ENCODE results near the gene FNBP1. TPM values are rescaled to one million over a fixed set of nuclear protein-coding genes. Genes with fewer than 3 reads are reported as not detected.
A peak's percentile ranks its signal among the peaks of the same experiment; 100 is the strongest.
"Not testable (repeated sequence)": the region's sequence is repeated elsewhere in the genome, so short reads cannot be mapped to it uniquely, and the experiment has no call there.

FNBP1 gene
- total and polyA plus RNA-seq, 2 experiments from 2014 or later, result 19.5 to 21.0 TPM

DNA sequence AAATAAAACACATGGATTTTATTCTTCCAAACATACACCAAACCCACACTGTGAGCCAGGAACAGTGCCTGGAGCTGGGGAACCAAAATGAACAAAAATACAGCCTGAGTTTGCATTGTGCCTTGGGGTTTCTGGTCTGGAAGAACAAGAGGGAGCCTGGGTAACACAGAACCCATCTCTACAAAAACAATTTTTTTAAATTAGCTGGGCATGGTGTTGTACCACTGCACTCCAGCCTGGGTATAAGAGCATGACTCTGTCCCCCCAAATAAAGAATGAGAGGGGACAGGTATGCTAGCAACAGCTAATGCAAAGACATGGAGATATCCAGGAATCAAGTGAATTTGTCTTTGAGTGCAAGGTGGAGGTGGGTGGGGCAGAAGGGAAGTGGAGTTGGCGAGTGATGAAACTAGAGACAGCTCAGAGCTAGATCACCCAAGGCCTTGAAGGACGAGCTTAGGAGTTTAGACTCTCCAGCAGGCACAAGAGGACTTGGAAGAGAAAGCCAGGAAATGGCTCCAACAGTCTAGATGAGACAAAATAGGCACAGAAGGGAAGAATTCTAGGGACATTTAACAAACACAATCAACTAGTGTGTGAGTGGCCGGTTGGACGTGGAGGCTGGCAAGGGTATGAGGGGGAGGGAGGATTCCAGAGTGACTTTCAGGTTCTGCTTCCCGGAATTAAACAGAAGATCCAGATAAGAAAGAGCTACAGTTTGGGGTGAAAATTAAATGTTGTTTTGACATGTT, 47.4 kb downstream of the FNBP1 start:
- Histone ChIP-seq H3K27ac (peak overlapping the region; percentile 54), H3K4me3 (no peak overlapping the region), H4K20me1 (ENCODE audit: insufficient read depth, poor library complexity, severe bottlenecking) (no peaks in the 10 kb centered on the region), H3K36me3 (replicated peaks; ENCODE audit: insufficient read depth, low read depth) (no peaks in the 10 kb centered on the region), H3K4me2 (no peak overlapping the region), H3K4me1 (ENCODE audit: insufficient read depth) (peaks cover under 1% of the 10 kb centered on the region), H3K27me3 (no peaks in the 10 kb centered on the region), H2AFZ (no peak overlapping the region), H3K9me3 (ENCODE audit: low read depth) (no peaks in the 10 kb centered on the region), H3K9me2 (replicated peaks; ENCODE audit: insufficient read depth) (no peaks in the 10 kb centered on the region), H3K79me2 (peaks cover 33% of the 10 kb centered on the region)
- no peak for DNase-seq (ENCODE audit: low spot score)
- WGBS (ENCODE audit: low lambda C conversion rate, missing lambda C conversion rate), result 80% methylated on average over 5 of the region's 5 CpGs
- TF ChIP-seq, protein P1, sequence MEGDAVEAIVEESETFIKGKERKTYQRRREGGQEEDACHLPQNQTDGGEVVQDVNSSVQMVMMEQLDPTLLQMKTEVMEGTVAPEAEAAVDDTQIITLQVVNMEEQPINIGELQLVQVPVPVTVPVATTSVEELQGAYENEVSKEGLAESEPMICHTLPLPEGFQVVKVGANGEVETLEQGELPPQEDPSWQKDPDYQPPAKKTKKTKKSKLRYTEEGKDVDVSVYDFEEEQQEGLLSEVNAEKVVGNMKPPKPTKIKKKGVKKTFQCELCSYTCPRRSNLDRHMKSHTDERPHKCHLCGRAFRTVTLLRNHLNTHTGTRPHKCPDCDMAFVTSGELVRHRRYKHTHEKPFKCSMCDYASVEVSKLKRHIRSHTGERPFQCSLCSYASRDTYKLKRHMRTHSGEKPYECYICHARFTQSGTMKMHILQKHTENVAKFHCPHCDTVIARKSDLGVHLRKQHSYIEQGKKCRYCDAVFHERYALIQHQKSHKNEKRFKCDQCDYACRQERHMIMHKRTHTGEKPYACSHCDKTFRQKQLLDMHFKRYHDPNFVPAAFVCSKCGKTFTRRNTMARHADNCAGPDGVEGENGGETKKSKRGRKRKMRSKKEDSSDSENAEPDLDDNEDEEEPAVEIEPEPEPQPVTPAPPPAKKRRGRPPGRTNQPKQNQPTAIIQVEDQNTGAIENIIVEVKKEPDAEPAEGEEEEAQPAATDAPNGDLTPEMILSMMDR (IDR thresholded peaks at IDR 0.05; ENCODE audit: poor library complexity), result no peak
- TF ChIP-seq EZH2 (IDR thresholded peaks at IDR 0.05; ENCODE audit: borderline replicate concordance) (no peak), EZH2phosphoT487 (IDR thresholded peaks at IDR 0.05; ENCODE audit: low read depth, severe bottlenecking, unreplicated experiment) (no peak)

DNA sequence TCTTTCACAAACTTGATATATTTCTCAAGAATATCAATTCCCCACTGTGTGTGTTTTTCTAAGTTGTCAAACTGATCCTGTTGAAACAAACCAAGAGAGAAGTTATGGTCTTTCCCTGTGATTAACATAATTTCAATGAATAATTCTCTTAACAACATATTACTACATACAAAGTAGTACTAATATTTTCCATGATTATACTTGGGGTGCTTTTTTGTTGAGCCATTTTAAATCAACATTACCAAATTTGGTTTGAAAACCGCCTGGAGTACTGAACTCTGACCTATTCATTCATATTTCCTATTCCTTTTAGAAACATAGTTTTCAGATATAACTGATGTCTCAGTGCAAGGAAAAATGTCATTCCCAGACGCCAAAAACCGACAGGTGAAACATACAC, 48.1 kb downstream of the FNBP1 start:
- Histone ChIP-seq H3K27me3 (no peaks in the 10 kb centered on the region), H2AFZ (no peak overlapping the region), H4K20me1 (ENCODE audit: insufficient read depth, poor library complexity, severe bottlenecking) (no peaks in the 10 kb centered on the region), H3K36me3 (replicated peaks; ENCODE audit: insufficient read depth, low read depth) (no peaks in the 10 kb centered on the region), H3K79me2 (peaks cover 34% of the 10 kb centered on the region), H3K9me3 (ENCODE audit: low read depth) (no peaks in the 10 kb centered on the region), H3K9me2 (replicated peaks; ENCODE audit: insufficient read depth) (no peaks in the 10 kb centered on the region), H3K27ac (no peak overlapping the region), H3K4me2 (no peak overlapping the region), H3K4me3 (no peak overlapping the region), H3K4me1 (ENCODE audit: insufficient read depth) (peaks cover 7% of the 10 kb centered on the region)
- DNase-seq (ENCODE audit: low spot score), result no peak
- TF ChIP-seq, protein P1 (IDR thresholded peaks at IDR 0.05; ENCODE audit: poor library complexity), result no peak
- TF ChIP-seq EZH2phosphoT487 (IDR thresholded peaks at IDR 0.05; ENCODE audit: low read depth, severe bottlenecking, unreplicated experiment) (no peak), EZH2 (IDR thresholded peaks at IDR 0.05; ENCODE audit: borderline replicate concordance) (no peak)
- 74% methylated on average over 3 of the region's 3 CpGs for WGBS (ENCODE audit: low lambda C conversion rate, missing lambda C conversion rate)

DNA sequence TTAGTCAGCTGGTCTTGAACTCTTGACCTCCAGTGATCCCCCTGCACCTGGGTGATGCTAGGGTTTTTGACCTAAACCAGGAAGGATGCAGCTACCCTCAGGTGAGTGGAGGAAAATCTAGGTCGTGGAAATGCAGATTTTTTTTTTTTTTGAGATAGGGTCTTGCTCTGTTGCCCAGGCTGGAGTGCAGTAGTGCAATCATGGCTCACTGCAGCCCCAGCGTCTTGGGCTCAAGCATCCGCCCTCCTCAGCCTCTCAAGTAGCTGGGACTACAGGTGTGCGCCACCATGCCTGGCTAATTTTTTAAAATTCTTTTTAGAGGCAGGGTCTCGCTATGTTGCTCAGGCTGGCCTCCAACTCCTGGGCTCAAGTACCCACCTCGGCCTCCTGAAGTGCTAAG, 51.9 kb downstream of the FNBP1 start:
- H2AFZ ChIP-seq; H3K4me2 ChIP-seq; H3K9me2 ChIP-seq (replicated peaks; ENCODE audit: insufficient read depth); H3K36me3 ChIP-seq (replicated peaks; ENCODE audit: insufficient read depth, low read depth); H3K4me3 ChIP-seq; H3K9me3 ChIP-seq (ENCODE audit: low read depth); DNase-seq (ENCODE audit: low spot score); H4K20me1 ChIP-seq (ENCODE audit: insufficient read depth, poor library complexity, severe bottlenecking); H3K27me3 ChIP-seq: not testable (repeated sequence)
- Histone ChIP-seq H3K4me1 (ENCODE audit: insufficient read depth) (peaks cover 12% of the 10 kb centered on the region), H3K27ac (peak overlapping the region; percentile 76), H3K79me2 (peaks cover 31% of the 10 kb centered on the region)
- WGBS (ENCODE audit: low lambda C conversion rate, missing lambda C conversion rate), result 98% methylated on average over 6 of the region's 6 CpGs

DNA sequence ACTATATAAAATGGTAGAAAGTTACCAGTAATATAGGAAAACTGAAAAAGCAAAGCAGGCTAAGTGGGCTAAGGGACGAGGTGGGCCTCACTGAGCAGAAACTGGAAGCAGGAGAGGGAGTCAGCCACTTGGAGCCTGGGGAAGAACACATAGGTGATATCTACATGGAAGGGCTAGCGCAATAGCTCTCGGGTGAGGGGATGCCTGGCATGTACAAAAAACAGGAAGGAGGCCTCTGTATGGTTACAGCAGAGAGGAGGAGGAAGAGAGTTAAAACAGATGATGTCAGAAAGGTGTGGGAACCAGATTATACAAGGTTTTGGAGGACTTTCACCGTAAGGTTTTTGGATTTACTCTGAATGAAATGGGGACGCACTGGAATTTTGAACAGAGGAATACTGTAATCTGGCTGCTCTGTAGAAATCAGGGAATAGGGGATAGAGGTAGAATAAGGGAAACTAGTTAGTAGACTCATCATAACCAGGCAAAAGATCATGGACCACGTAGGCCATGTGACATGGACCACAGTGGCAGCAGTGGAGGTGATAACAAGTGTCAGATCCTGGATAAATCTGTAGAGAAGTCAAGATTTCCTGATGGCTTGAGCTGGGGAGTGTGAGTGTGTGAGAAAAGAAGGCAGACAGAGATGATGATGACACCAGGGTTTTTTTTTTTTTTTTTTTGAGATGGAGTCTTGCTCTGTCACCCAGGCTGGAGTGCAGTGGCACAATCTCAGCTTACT, 52.5 kb downstream of the FNBP1 start:
- H3K4me1 ChIP-seq (ENCODE audit: insufficient read depth), result peaks cover 12% of the 10 kb centered on the region
- H3K27me3 ChIP-seq, result no peaks in the 10 kb centered on the region
- no peaks in the 10 kb centered on the region for H3K9me2 ChIP-seq (replicated peaks; ENCODE audit: insufficient read depth)
- H3K36me3 ChIP-seq (replicated peaks; ENCODE audit: insufficient read depth, low read depth), result no peaks in the 10 kb centered on the region
- H3K27ac ChIP-seq, result no peak overlapping the region
- WGBS (ENCODE audit: low lambda C conversion rate, missing lambda C conversion rate), result 72% methylated on average over 6 of the region's 6 CpGs
- H3K4me2 ChIP-seq, result no peak overlapping the region
- TF ChIP-seq, protein P1 (IDR thresholded peaks at IDR 0.05; ENCODE audit: poor library complexity), result no peak
- TF ChIP-seq EZH2phosphoT487 (IDR thresholded peaks at IDR 0.05; ENCODE audit: low read depth, severe bottlenecking, unreplicated experiment) (no peak), EZH2 (IDR thresholded peaks at IDR 0.05; ENCODE audit: borderline replicate concordance) (no peak)
- H3K4me3 ChIP-seq, result no peak overlapping the region
- no peak for DNase-seq (ENCODE audit: low spot score)
- H3K79me2 ChIP-seq, result peaks cover 28% of the 10 kb centered on the region
- H3K9me3 ChIP-seq (ENCODE audit: low read depth), result no peaks in the 10 kb centered on the region
- no peaks in the 10 kb centered on the region for H4K20me1 ChIP-seq (ENCODE audit: insufficient read depth, poor library complexity, severe bottlenecking)
- H2AFZ ChIP-seq, result no peak overlapping the region

Data from hepatocyte (in vitro differentiated cells).